ENCODE results near the gene PPP1R15A.
A peak's percentile ranks its signal among the peaks of the same experiment; 100 is the strongest.
"Not testable (repeated sequence)": the region's sequence is repeated elsewhere in the genome, so short reads cannot be mapped to it uniquely, and the experiment has no call there.

PPP1R15A gene

DNA sequence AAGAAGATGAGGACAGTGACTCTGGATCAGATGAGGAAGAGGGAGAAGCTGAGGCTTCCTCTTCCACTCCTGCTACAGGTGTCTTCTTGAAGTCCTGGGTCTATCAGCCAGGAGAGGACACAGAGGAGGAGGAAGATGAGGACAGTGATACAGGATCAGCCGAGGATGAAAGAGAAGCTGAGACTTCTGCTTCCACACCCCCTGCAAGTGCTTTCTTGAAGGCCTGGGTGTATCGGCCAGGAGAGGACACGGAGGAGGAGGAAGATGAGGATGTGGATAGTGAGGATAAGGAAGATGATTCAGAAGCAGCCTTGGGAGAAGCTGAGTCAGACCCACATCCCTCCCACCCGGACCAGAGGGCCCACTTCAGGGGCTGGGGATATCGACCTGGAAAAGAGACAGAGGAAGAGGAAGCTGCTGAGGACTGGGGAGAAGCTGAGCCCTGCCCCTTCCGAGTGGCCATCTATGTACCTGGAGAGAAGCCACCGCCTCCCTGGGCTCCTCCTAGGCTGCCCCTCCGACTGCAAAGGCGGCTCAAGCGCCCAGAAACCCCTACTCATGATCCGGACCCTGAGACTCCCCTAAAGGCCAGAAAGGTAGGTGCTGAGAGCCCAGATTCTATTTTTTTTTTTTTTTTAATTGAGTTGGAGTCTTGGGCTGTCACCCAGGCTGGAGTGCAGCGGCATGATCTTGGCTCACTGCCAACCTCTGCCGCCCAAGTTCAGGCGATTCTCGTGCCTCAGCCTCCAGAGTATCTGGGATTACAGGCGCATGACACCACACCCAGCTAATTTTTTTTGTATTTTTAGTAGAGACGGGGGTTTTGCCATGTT lies 2.3 kb downstream of the PPP1R15A start:
- peak; percentile 63 for DNase-seq (ENCODE audit: low read depth)
- peak overlapping the region; percentile 100 for H3K4me3 ChIP-seq (ENCODE audit: low read length)

DNA sequence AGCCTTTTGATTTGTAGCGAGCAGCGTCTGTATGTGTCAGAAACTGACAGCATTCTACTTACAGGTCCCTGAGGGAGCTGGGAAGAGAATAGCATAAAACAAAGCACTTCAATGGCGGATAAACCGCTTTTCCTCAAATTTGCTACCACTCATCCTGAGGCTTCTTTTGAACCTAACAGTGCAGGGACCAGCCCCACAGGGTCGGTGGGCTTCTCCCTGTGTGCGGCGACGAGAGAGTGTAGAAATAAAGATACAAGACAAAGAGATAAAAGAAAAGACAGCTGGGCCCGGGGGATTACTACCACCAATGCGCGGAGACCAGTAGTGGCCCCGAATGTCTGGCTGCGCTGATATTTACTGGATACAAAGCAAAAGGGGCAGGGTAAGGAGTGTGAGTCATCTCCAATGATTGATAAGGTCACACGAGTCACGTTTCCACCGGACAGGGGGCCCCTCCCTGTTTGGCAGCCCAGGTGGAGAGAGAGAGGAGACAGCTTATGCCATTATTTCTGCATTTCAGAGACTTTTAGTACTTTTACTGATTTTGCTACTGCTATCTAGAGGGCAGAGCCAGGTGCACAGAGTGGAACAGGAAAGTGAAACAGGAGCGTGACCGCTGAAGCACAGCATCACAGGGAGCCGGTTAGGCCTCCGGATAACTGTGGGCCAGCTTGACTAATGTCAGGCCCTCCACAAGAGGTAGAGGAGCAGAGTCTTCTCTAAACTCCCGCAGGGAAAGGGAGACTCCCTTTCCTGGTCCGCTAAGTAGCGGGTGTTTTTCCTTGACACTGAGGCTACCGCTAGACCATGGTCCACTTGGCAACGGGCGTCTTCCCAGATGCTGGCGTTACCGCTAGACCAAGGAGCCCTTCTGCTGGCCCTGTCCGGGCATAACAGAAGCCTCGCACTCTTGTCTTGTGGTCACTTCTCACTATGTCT lies 4.1 kb downstream of the PPP1R15A start:
- peak overlapping the region; percentile 100 for H3K4me3 ChIP-seq (ENCODE audit: low read length)
- DNase-seq (ENCODE audit: low read depth) = peak; percentile 35

More for the DNA sequence above, 2.3 kb downstream of the PPP1R15A start:
- TF ChIP-seq, protein P1, sequence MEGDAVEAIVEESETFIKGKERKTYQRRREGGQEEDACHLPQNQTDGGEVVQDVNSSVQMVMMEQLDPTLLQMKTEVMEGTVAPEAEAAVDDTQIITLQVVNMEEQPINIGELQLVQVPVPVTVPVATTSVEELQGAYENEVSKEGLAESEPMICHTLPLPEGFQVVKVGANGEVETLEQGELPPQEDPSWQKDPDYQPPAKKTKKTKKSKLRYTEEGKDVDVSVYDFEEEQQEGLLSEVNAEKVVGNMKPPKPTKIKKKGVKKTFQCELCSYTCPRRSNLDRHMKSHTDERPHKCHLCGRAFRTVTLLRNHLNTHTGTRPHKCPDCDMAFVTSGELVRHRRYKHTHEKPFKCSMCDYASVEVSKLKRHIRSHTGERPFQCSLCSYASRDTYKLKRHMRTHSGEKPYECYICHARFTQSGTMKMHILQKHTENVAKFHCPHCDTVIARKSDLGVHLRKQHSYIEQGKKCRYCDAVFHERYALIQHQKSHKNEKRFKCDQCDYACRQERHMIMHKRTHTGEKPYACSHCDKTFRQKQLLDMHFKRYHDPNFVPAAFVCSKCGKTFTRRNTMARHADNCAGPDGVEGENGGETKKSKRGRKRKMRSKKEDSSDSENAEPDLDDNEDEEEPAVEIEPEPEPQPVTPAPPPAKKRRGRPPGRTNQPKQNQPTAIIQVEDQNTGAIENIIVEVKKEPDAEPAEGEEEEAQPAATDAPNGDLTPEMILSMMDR (conservative IDR thresholded peaks at IDR 0.05; ENCODE audit: low read length) = no peak

DNA sequence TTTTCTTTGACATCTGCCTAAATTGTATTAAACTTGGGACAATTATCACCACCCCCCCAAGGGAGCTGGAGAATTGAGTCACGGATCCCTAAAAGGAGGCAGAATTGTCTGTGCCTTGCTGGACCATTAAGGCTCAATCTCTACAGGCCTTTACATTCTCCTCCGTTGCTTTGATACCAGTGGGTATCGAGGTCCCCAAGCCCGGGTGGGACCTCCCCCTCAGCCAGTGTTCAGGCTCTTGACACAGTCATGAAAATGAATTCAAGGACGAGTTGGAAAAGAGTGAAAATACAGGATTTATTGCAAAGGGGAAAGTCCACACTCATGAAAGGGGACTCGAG lies 5.6 kb downstream of the PPP1R15A start:
- no peak overlapping the region for H3K4me3 ChIP-seq (ENCODE audit: low read length)
- DNase-seq (ENCODE audit: low read depth) = peak; percentile 13

DNA sequence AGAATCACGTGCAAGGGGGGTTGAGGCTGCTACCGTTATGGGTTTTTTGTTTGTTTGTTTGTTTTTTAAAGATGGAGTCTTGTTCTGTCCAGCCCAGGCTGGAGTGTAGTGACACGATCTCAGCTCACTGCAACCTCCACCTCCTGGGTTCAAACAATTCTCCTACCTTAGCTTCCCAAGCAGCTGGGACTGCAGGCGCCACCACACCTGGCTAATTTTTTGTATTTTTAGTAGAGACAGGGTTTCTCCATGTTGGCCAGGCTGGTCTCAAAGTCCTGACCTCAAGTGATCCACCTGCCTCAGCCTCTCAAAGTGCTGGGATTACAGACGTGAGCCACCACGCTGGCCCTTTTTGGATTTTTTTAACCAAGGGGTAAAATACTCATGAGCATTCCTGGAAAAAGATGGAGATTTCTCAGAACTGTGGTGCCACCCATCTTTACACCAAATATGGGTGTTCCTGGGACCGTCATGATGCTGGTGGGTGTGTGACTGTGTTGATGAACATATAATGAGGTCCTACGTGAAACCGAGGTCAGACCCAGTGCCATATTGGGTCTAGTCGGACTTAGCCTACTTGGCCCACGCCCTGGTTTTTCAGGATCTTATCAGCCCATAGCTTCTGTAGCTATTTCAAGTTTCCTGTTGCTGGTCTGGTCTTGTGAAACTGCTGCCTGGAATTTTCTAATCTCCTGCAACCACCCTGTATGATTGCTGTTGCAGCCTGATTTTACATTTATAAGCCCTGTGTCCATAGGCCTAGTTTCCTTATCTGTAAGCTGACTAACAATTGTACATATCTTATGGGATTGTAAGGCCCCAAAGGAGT lies 6.2 kb downstream of the PPP1R15A start:
- H3K4me3 ChIP-seq (ENCODE audit: low read length) = no peak overlapping the region
- DNase-seq (ENCODE audit: low read depth) = peak; percentile 36
- TF ChIP-seq, protein P1 (conservative IDR thresholded peaks at IDR 0.05; ENCODE audit: low read length) = no peak

More for the DNA sequence above, 5.6 kb downstream of the PPP1R15A start:
- TF ChIP-seq, protein P1 (conservative IDR thresholded peaks at IDR 0.05; ENCODE audit: low read length) = no peak

DNA sequence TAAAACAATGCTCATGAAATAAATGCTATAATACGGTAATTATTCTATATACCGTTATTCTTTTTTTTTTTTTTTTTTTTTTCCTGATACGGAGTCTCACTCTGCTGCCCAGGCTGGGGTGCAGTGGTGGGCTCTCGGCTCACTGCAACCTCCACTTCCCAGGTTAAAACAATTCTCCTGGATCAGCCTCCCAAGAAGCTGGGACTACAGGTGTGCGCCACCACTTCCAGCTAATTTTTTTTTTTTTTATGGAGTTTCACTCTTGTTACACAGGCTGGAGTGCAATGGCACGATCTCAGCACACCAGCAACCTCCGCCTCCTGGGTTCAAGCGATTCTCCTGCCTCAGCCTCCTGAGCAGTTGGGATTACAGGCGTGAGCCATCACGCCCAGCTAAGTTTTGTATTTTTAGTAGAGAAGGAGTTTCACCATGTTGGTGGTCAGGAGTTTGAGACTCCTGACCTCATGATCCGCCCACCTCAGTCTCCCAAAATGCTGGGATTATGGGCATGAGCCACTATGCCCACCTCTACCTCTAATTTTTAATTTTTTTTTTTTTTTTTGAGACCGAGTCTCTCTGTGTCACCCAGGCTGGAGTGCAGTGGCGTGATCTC lies 6.9 kb downstream of the PPP1R15A start:
- DNase-seq (ENCODE audit: low read depth) = no peak
- H3K4me3 ChIP-seq (ENCODE audit: low read length) = no peak overlapping the region
- TF ChIP-seq, protein P1 (conservative IDR thresholded peaks at IDR 0.05; ENCODE audit: low read length) = no peak

DNA sequence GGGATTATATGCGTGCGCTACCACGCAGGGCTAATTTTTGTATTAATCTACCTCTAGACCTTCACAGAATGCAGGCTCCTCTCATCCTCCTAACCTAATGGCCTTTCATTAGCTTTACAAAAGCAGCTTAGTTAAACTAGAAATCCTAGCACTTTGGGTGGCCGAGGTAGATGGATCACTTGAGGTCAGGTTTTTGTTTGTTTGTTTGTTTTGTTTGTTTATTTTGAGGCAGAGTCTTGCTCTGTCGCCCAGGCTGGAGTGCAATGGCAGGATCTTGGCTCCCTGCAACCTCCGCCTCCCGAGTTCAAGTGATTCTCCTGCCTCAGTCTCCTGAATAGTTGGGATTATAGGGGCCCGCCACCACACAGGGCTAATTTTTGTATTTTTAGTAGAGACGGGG lies 7.5 kb downstream of the PPP1R15A start:
- DNase-seq (ENCODE audit: low read depth); H3K4me3 ChIP-seq (ENCODE audit: low read length): not testable (repeated sequence)

DNA sequence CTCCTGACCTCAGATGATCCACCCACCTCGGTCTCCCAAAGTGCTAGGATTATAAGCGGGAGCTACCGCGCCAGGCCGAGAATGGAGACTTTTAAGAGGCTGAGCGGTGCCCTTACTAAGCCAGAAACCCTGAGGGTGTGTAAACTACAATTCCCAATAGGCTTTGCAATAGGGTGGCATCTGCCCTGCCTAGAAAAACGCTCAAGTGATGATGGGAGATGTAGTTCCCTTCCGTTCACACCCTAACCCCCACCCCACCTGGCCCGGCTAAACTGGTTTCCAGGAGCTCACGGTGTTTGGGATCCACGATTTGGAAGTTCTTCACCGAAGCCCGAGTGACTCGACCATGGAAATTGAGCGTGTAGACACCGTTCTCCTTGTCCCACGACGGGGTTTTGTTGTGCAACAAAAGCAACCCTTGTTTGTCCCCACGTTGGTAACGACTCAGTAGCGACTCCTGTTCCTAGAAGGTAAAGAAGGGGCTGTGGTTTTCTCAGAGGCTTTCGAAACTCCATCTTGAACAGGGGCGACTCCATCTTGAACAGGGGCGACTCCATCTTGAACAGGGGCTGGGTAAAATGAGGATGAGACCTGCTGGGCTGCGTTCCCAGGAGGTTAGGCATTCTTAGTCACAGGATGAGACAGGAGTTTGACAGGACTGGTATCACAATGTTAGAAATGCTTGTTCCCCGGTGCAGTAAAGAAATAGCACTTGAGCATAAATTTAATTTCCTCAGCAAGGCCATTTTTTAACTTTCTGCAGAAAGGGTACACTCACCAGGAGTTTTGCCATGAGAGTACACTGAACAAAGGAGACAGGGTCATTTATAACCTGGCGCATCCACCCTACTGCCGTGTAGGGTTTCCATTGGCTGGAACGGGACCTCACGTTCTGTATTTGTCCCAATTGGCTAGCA lies 9.8 kb downstream of the PPP1R15A start:
- no peak overlapping the region for H3K4me3 ChIP-seq (ENCODE audit: low read length)
- DNase-seq (ENCODE audit: low read depth) = no peak
- TF ChIP-seq, protein P1 (conservative IDR thresholded peaks at IDR 0.05; ENCODE audit: low read length) = no peak

Data from AG10803 (cell line).